Astrocyte of the spinal cord (primary cell): Measurements from ENCODE around the gene ANXA11.

Experiments
- DNase-seq: peaks from one replicate; pipeline ENCODE4 v3.0.0; 2011; ENCODE audit warnings: low read depth, low spot score
- H3K4me3 ChIP-seq: 2 replicates; pipeline ENCODE4 v1.5.1; 2011; ENCODE audit warnings: low read depth, mild to moderate bottlenecking, low read length, moderate library complexity
- CTCF ChIP-seq: IDR thresholded peaks from 2 replicates; pipeline ENCODE4 v1.5.1; 2012; ENCODE audit warnings: low read depth, mild to moderate bottlenecking, low read length, inconsistent platforms
- in situ Hi-C: cut with HindIII; loops from 2 replicates; pipeline ENCODE4 v1.10.0; 2017; ENCODE audit warnings: low sequenced_read_pairs

The ANXA11 gene

GRCh38 chr10:80187060-80187459 is 18.3 kb downstream of the ANXA11 start:
- H3K4me3 ChIP-seq = no peak overlapping the region
- TF ChIP-seq CTCF = no peak
- in situ Hi-C loops = no loop called here
- no peak for DNase-seq

- in situ Hi-C loops = no loop called here
- DNase-seq = no peak
- no peak overlapping the region for H3K4me3 ChIP-seq
- no peak for TF ChIP-seq CTCF
Measured at GRCh38 chr10:80186364-80187012, 18.8 kb downstream of the ANXA11 start.

GRCh38 chr10:80185578-80186299 is 19.6 kb downstream of the ANXA11 start:
- no peak for DNase-seq
- H3K4me3 ChIP-seq = no peak overlapping the region
- in situ Hi-C loops = no loop called here

GRCh38 chr10:80184291-80184690 is 21.0 kb downstream of the ANXA11 start:
- H3K4me3 ChIP-seq = no peak overlapping the region
- no peak for TF ChIP-seq CTCF
- DNase-seq = no peak
- in situ Hi-C loops = no loop called here

More at GRCh38 chr10:80185578-80186299, 19.6 kb downstream of the ANXA11 start:
- TF ChIP-seq CTCF = no peak

GRCh38 chr10:80183436-80183835 is 21.9 kb downstream of the ANXA11 start:
- TF ChIP-seq CTCF = no peak
- no peak overlapping the region for H3K4me3 ChIP-seq
- no peak for DNase-seq
- in situ Hi-C loops = no loop called here

GRCh38 chr10:80182986-80183385 is 22.4 kb downstream of the ANXA11 start:
- no peak overlapping the region for H3K4me3 ChIP-seq
- in situ Hi-C loops = no loop called here
- no peak for TF ChIP-seq CTCF
- DNase-seq = no peak
